ENCODE results near the gene UCP3.

UCP3 gene

GRCh38 chr11:74001822-74002286 is 7.0 kb downstream of the UCP3 start:
- no peak for TF ChIP-seq CTCF (IDR thresholded peaks at IDR 0.05; ENCODE audit: borderline replicate concordance, control extremely low read depth, extremely low read depth, insufficient read depth, missing control alignments)
- in situ Hi-C loops (cut with MboI; ENCODE audit: low sequenced_read_pairs, unreplicated experiment), result no loop called here
- DNase-seq (ENCODE audit: low spot score), result no peak

GRCh38 chr11:74000307-74001133 is 8.4 kb downstream of the UCP3 start:
- DNase-seq (ENCODE audit: low spot score), result no peak
- in situ Hi-C loops (cut with MboI; ENCODE audit: low sequenced_read_pairs, unreplicated experiment), result no loop called here
- TF ChIP-seq CTCF (IDR thresholded peaks at IDR 0.05; ENCODE audit: borderline replicate concordance, control extremely low read depth, extremely low read depth, insufficient read depth, missing control alignments), result no peak

DNA sequence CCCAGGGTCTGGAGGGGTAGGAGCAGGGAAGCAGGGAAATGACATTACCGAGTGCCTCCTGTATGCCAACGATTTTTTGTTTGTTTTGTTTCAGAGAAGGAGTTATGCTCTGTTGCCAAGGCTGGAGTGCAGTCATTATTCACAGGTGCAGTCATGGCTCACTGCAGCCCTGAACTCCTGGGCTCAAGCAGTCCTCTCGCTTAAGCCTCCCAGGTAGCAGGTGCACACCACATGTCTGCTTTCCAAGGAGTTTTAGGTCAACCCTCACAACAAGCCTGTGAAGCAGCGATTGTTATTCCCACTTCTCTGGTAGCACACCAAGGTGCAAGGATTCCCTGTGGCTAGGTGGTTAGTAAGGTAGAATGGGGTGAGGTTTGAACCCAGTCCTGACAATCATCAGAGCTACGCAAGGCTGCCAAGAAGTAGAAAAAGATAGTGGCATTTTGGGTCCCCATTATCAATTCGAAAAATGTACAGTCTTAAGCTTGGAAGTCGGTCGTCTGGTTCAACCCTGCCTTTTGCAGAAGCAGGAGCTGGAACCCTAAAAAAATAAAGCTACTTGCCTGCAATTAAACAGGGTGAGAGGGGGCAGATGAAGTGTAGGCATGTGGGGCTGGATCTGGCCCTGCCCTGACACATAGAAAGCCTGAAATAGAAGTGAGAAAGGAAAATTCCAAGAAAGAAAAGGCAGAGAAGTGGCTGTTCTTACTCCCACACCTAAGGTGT is 9.1 kb downstream of the UCP3 start:
- in situ Hi-C loops (cut with MboI; ENCODE audit: low sequenced_read_pairs, unreplicated experiment), result no loop called here
- TF ChIP-seq CTCF (IDR thresholded peaks at IDR 0.05; ENCODE audit: borderline replicate concordance, control extremely low read depth, extremely low read depth, insufficient read depth, missing control alignments), result no peak
- DNase-seq (ENCODE audit: low spot score), result no peak

- DNase-seq (ENCODE audit: low spot score), result no peak
Observed at GRCh38 chr11:73998846-73999575, 9.9 kb downstream of the UCP3 start.

DNA sequence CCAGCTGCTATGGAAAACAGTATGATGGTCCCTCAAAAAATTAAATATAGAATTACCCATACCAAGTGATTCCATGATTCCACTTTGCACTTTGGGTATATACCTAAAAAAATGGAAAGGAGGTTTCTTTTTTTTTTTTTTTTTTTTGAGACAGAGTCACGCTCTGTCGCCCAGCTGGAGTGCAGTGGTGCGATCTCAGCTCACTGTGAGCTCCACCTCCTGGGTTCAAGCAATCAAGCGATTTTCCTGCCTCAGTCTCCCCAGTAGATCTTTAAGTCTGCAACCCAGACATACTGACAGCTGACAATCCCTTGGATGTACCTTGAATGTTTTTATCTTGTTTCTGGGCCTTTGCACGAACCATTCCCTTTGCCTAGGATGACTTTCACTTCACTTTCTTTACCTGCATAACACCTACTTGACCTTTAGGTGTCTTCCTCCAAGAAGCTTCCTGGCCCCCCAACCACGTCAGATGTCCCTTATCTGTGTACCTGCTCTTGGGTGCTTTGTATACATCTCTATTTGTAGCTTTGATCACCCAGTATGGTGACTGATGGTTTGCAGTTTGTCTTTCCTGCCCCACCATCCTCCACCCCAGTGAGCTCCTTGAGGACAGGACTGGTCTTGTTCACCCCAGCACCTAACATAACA is 11.6 kb downstream of the UCP3 start:
- no peak for TF ChIP-seq CTCF (IDR thresholded peaks at IDR 0.05; ENCODE audit: borderline replicate concordance, control extremely low read depth, extremely low read depth, insufficient read depth, missing control alignments)
- no peak for DNase-seq (ENCODE audit: low spot score)
- in situ Hi-C loops (cut with MboI; ENCODE audit: low sequenced_read_pairs, unreplicated experiment), result no loop called here

More at GRCh38 chr11:73998846-73999575, 9.9 kb downstream of the UCP3 start:
- TF ChIP-seq CTCF (IDR thresholded peaks at IDR 0.05; ENCODE audit: borderline replicate concordance, control extremely low read depth, extremely low read depth, insufficient read depth, missing control alignments), result no peak
- in situ Hi-C loops (cut with MboI; ENCODE audit: low sequenced_read_pairs, unreplicated experiment), result no loop called here

All from GM13976 (cell line).